ENCODE measurements around the gene PPT1.

PPT1 gene

DNA sequence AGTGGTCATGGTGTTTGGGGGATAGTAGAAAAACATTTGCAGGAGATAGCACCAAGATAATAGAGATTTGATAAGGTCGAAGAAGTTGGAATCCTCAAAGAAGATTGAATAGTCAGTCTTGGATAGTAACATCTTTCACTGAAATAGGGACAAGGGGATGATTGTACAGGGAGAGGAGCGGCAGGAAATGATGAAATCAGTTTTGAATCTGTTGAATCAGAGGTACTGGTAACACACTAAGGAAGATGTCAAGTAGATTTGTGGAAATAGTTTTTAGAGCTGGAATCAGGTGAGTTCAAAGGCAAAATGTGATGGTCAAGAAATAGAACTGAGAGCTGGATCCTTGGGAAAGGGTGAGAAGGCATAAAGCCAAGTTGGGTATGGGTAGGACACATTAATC is 30.0 kb downstream of the PPT1 start:
- H3K4me3 ChIP-seq (ENCODE audit: low read depth in 1 of 2, low read length in 2 of 2) = no peak overlapping the region
- H2AFZ ChIP-seq (ENCODE audit: low read depth, low read length) = no peak overlapping the region
- H3K27me3 ChIP-seq (ENCODE audit: insufficient read depth, low read length, poor library complexity) = no peaks in the 10 kb centered on the region
- no peaks in the 10 kb centered on the region; the same call in 1 of the 2 replicates for H4K20me1 ChIP-seq (ENCODE audit: insufficient read depth, low read length)
- peak overlapping the region; percentile 31; the same call in 1 of the 2 replicates for H3K27ac ChIP-seq (ENCODE audit: low read length)
- no peaks in the 10 kb centered on the region for H3K79me2 ChIP-seq (ENCODE audit: insufficient read depth, low read length)
- H3K36me3 ChIP-seq (ENCODE audit: insufficient read depth, low read length) = peaks cover 93% of the 10 kb centered on the region
- no peaks in the 10 kb centered on the region for H3K9me3 ChIP-seq (ENCODE audit: insufficient read depth, low read length, severe bottlenecking)
- H3K4me1 ChIP-seq (ENCODE audit: insufficient read depth, low read length) = no peaks in the 10 kb centered on the region
- no peak overlapping the region for H3K4me2 ChIP-seq (ENCODE audit: insufficient read depth, low read length)
- H3K9ac ChIP-seq (ENCODE audit: low read depth, low read length) = no peak overlapping the region
- ATAC-seq (ENCODE audit: insufficient read depth, low read depth) (no peak), DNase-seq (no peak)
- TF ChIP-seq, protein P1, sequence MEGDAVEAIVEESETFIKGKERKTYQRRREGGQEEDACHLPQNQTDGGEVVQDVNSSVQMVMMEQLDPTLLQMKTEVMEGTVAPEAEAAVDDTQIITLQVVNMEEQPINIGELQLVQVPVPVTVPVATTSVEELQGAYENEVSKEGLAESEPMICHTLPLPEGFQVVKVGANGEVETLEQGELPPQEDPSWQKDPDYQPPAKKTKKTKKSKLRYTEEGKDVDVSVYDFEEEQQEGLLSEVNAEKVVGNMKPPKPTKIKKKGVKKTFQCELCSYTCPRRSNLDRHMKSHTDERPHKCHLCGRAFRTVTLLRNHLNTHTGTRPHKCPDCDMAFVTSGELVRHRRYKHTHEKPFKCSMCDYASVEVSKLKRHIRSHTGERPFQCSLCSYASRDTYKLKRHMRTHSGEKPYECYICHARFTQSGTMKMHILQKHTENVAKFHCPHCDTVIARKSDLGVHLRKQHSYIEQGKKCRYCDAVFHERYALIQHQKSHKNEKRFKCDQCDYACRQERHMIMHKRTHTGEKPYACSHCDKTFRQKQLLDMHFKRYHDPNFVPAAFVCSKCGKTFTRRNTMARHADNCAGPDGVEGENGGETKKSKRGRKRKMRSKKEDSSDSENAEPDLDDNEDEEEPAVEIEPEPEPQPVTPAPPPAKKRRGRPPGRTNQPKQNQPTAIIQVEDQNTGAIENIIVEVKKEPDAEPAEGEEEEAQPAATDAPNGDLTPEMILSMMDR (IDR thresholded peaks at IDR 0.05; ENCODE audit: borderline replicate concordance, extremely low read depth, low read length, poor library complexity, severe bottlenecking) = no peak
- TF ChIP-seq EZH2 (IDR thresholded peaks at IDR 0.05; ENCODE audit: borderline replicate concordance, low read depth, low read length, severe bottlenecking) = no peak

DNA sequence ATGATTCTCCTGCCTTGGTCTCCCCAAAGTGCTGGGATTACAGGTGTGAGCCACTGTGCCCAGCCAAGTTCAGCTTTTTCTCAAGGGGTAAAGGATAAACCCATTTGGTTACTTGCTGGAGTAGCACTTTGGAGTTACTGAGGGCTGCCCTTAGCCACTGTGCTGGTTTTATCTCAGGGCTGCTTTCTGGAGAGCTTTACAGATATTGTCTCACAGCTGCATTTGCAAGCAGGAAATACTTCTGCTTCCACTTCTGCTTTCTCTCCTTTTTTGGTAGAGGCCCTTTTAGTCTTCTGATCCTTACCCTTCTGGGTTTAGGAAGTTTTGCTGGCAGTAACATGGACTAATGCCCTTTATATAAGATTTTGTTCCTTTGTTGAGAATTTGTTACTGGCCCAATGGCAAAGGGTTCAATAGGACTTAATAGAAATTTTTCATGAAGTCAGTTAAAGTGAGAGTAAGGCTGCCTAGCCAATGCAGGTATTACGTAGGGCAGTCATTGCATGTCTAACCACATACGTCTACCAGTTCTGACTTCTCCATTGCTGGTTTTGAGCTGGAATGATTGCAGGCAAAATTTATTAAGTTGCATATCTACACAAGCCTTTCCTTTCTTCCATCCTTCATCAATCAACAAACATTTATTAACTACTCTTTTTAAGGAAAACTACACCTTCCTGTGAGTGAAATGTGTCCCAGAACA is 32.1 kb downstream of the PPT1 start:
- H3K4me2 ChIP-seq (ENCODE audit: insufficient read depth, low read length) = no peak overlapping the region
- no peaks in the 10 kb centered on the region for H3K27me3 ChIP-seq (ENCODE audit: insufficient read depth, low read length, poor library complexity)
- H3K79me2 ChIP-seq (ENCODE audit: insufficient read depth, low read length) = peaks cover 4% of the 10 kb centered on the region; the same call in 1 of the 2 replicates
- no peak for TF ChIP-seq EZH2 (IDR thresholded peaks at IDR 0.05; ENCODE audit: borderline replicate concordance, low read depth, low read length, severe bottlenecking)
- TF ChIP-seq, protein P1 (IDR thresholded peaks at IDR 0.05; ENCODE audit: borderline replicate concordance, extremely low read depth, low read length, poor library complexity, severe bottlenecking) = no peak
- peaks cover 93% of the 10 kb centered on the region for H3K36me3 ChIP-seq (ENCODE audit: insufficient read depth, low read length)
- ATAC-seq (ENCODE audit: insufficient read depth, low read depth) (no peak), DNase-seq (no peak)
- H2AFZ ChIP-seq (ENCODE audit: low read depth, low read length) = no peak overlapping the region
- no peak overlapping the region for H3K9ac ChIP-seq (ENCODE audit: low read depth, low read length)
- peaks cover 5% of the 10 kb centered on the region for H3K4me1 ChIP-seq (ENCODE audit: insufficient read depth, low read length)
- H3K4me3 ChIP-seq (ENCODE audit: low read depth in 1 of 2, low read length in 2 of 2) = no peak overlapping the region
- no peaks in the 10 kb centered on the region for H4K20me1 ChIP-seq (ENCODE audit: insufficient read depth, low read length)
- H3K9me3 ChIP-seq (ENCODE audit: insufficient read depth, low read length, severe bottlenecking) = no peaks in the 10 kb centered on the region
- H3K27ac ChIP-seq (ENCODE audit: low read length) = no peak overlapping the region

DNA sequence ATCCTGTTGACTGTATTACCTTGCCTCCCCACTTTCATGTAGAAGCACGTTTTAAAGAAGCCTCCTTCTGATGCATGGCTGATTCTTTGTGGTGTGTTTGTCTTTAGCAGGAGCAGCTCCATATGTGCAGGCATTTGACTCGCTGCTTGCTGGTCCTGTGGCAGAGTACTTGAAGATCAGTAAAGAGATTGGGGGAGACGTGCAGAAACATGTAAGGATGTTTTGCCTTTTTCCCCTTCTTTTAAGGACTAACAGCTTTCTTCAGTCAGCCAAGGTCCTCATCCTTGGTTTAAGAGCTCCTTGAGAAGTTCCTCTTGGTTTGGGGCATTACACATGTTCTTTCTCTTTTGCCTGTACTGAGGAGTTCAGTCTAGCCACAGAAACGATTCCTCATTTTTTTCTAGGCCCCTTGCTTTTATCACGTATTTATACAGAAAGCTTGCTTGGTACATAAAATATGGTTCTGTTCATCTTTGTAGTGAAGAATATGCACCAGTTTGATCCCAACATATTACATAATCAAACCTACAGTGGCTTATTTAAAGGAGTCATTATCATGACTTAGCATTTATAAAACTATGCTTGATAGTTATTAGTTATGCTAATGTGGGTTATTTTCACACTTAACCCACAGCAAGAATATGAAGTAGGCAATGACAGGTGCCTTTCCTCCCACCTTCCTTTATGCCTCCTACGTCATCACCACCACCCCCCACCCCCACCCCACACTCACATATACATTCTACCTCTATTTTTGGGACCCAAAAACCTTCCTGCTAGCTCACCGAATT is 36.9 kb downstream of the PPT1 start:
- no peaks in the 10 kb centered on the region for H3K9me3 ChIP-seq (ENCODE audit: insufficient read depth, low read length, severe bottlenecking)
- H2AFZ ChIP-seq (ENCODE audit: low read depth, low read length) = no peak overlapping the region
- peak; percentile 33 for DNase-seq
- no peaks in the 10 kb centered on the region for H3K27me3 ChIP-seq (ENCODE audit: insufficient read depth, low read length, poor library complexity)
- H3K9ac ChIP-seq (ENCODE audit: low read depth, low read length) = no peak overlapping the region
- no peak overlapping the region for H3K4me3 ChIP-seq (ENCODE audit: low read depth in 1 of 2, low read length in 2 of 2)
- H3K27ac ChIP-seq (ENCODE audit: low read length) = peak overlapping the region; percentile 69
- peak; percentile 67 for ATAC-seq (ENCODE audit: insufficient read depth, low read depth)
- peaks cover 38% of the 10 kb centered on the region for H3K79me2 ChIP-seq (ENCODE audit: insufficient read depth, low read length)
- H3K36me3 ChIP-seq (ENCODE audit: insufficient read depth, low read length) = peaks cover 70% of the 10 kb centered on the region
- H4K20me1 ChIP-seq (ENCODE audit: insufficient read depth, low read length) = peaks cover 28% of the 10 kb centered on the region
- H3K4me2 ChIP-seq (ENCODE audit: insufficient read depth, low read length) = no peak overlapping the region
- peaks cover 42% of the 10 kb centered on the region for H3K4me1 ChIP-seq (ENCODE audit: insufficient read depth, low read length)
- TF ChIP-seq, protein P1 (IDR thresholded peaks at IDR 0.05; ENCODE audit: borderline replicate concordance, extremely low read depth, low read length, poor library complexity, severe bottlenecking) = no peak
- TF ChIP-seq EZH2 (IDR thresholded peaks at IDR 0.05; ENCODE audit: borderline replicate concordance, low read depth, low read length, severe bottlenecking) = no peak
